Testis (tissue), 3 donors: Measurements from ENCODE around the gene DLGAP3. TPM values are rescaled to one million over a fixed set of nuclear protein-coding genes. Genes with fewer than 3 reads are reported as not detected.
A peak's percentile ranks its signal among the peaks of the same experiment; 100 is the strongest.

Experiments
- DNase-seq: peaks from one replicate; pipeline ENCODE4 v3.0.0-alpha.2; 2019
- H3K27ac ChIP-seq, 2 donors: fragments of 200-600 bp; sonication (generic); one replicate each; pipeline ENCODE4 v1.5.1; 2019
- H3K27me3 ChIP-seq: fragments of 200-600 bp; sonication (generic); one replicate; pipeline ENCODE4 v1.5.1; 2019
- H3K36me3 ChIP-seq: fragments of 200-600 bp; sonication (generic); one replicate; pipeline ENCODE4 v1.5.1; 2017; ENCODE audit warnings: low read depth; ENCODE audit errors: missing control alignments
- H3K4me1 ChIP-seq: fragments of 200-600 bp; sonication (generic); one replicate; pipeline ENCODE4 v1.5.1; 2019
- H3K4me3 ChIP-seq, 2 donors: fragments of 200-600 bp; sonication (generic); one replicate each; pipeline ENCODE4 v1.5.1; 2017 to 2019
- H3K9me3 ChIP-seq: fragments of 200-600 bp; sonication (generic); one replicate; pipeline ENCODE4 v1.5.1; 2017
- CTCF ChIP-seq, 3 experiments: fragments of 450-650 bp in 2 of 3; fragments of 200-600 bp in 1 of 3; sonication (generic) in 1 of 3; IDR thresholded peaks; one replicate each; pipeline ENCODE4 v1.5.1; 2016 to 2019; ENCODE audit warnings: antibody characterized with exemption in 3 of 3, mild to moderate bottlenecking in 2 of 3, moderate library complexity in 1 of 3
- POLR2A ChIP-seq: fragments of 450-650 bp; IDR thresholded peaks from one replicate; pipeline ENCODE4 v1.6.1; 2017; ENCODE audit warnings: antibody characterized with exemption, mild to moderate bottlenecking, moderate library complexity
- WGBS, 2 donors: methylation state at CpG; one replicate each; pipeline ENCODE4 v1.1.5; 2018; 5-methylcytosine and 5-hydroxymethylcytosine counted together
- intact Hi-C: fragments of 100-400 bp; cut with DNase I; formaldehyde crosslinking; loops from one replicate; pipeline ENCODE4 v1.15.1; 2023; ENCODE audit warnings: low total_unique reads
- polyA plus RNA-seq: library from polyadenylated mRNA; stranded (reverse); fragments of 350-450 nt; fragmentation: Illumina TruSeq; extraction: RNeasy Lipid Tissue Mini Kit (QIAGEN cat#74804); gene quantifications from one replicate; pipeline ENCODE4 v1.2.3, GENCODE V29; 2014; ENCODE audit warnings: low read depth, low replicate concordance; ENCODE audit not compliant: insufficient read depth
- total RNA-seq, 2 donors: library from RNA; depleted of rRNA; stranded (reverse); fragments of >200 nt; gene quantifications; one replicate each; pipeline ENCODE4 v1.2.3, GENCODE V29; 2016

DLGAP3 gene
- total and polyA plus RNA-seq, 3 donors from 2014 or later, result 10.6 to 22.5 (median 19.8) TPM

GRCh38 chr1:34976384-34977209 lies 47.1 kb upstream of the DLGAP3 start:
- H3K27ac ChIP-seq, result peak overlapping the region; percentile 37 to 71
- 64 to 100% methylated on average over 6 to 72 of the region's 72 CpGs for WGBS, 2 donors
- no peaks in the 10 kb centered on the region for H3K9me3 ChIP-seq
- TF ChIP-seq CTCF (IDR thresholded peaks at IDR 0.05), result no peak
- TF ChIP-seq POLR2A, result no peak
- no peak overlapping the region for H3K4me3 ChIP-seq
- H3K4me1 ChIP-seq, result peaks cover 33% of the 10 kb centered on the region
- H3K27me3 ChIP-seq, result no peaks in the 10 kb centered on the region
- intact Hi-C loops, result no loop called here
- no peak for DNase-seq
- no peaks in the 10 kb centered on the region for H3K36me3 ChIP-seq

GRCh38 chr1:34975771-34976170 lies 46.3 kb upstream of the DLGAP3 start:
- no peaks in the 10 kb centered on the region for H3K9me3 ChIP-seq
- intact Hi-C loops, result no loop called here
- no peak overlapping the region for H3K4me3 ChIP-seq
- H3K36me3 ChIP-seq, result no peaks in the 10 kb centered on the region
- no peaks in the 10 kb centered on the region for H3K27me3 ChIP-seq
- no peak for DNase-seq
- TF ChIP-seq POLR2A (no peak), CTCF (IDR thresholded peaks at IDR 0.05) (no peak)
- 56 to 60% methylated on average over 6 of the region's 6 CpGs for WGBS, 2 donors
- peaks cover 33% of the 10 kb centered on the region for H3K4me1 ChIP-seq
- peak overlapping the region; percentile 37 to 71 for H3K27ac ChIP-seq

GRCh38 chr1:34975338-34975737 lies 45.9 kb upstream of the DLGAP3 start:
- Histone ChIP-seq H3K36me3 (no peaks in the 10 kb centered on the region), H3K9me3 (no peaks in the 10 kb centered on the region), H3K4me1 (peaks cover 33% of the 10 kb centered on the region), H3K4me3 (no peak overlapping the region), H3K27ac (no peak overlapping the region), H3K27me3 (no peaks in the 10 kb centered on the region)
- intact Hi-C loops, result no loop called here
- WGBS, 2 donors, result 91 to 94% methylated on average over 3 of the region's 3 CpGs
- DNase-seq, result no peak
- TF ChIP-seq POLR2A (no peak), CTCF (IDR thresholded peaks at IDR 0.05) (no peak)

DNA sequence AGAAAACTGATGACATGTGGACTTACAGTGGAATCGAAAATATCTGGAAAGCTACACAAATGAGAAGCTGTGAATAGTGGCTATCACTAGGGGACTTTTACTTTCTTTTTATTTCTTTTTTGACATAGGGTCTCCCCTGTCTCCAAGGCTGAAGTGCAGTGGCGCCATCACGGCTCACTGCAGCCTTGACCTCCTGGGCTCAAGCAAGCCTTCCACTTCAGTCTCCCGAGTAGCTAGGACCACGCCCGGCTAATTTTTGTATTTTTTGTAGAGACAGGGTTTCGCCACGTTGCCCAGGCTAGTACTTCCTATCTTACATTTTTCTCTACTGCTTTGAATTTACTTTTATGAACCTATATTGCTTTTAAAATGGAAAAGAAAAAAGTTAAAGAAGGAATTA lies 45.2 kb upstream of the DLGAP3 start:
- no peak for DNase-seq
- 61 to 73% methylated on average over 8 of the region's 8 CpGs for WGBS, 2 donors
- H3K4me3 ChIP-seq, result no peak overlapping the region
- TF ChIP-seq CTCF (IDR thresholded peaks at IDR 0.05) (no peak), POLR2A (no peak)
- intact Hi-C loops, result no loop called here
- H3K27me3 ChIP-seq, result no peaks in the 10 kb centered on the region
- no peaks in the 10 kb centered on the region for H3K36me3 ChIP-seq
- H3K9me3 ChIP-seq, result no peaks in the 10 kb centered on the region
- no peak overlapping the region for H3K27ac ChIP-seq
- H3K4me1 ChIP-seq, result peaks cover 33% of the 10 kb centered on the region

- intact Hi-C loops, result no loop called here
- no peak overlapping the region for H3K27ac ChIP-seq
- H3K9me3 ChIP-seq, result no peaks in the 10 kb centered on the region
- no peak for DNase-seq
- WGBS, 2 donors, result 93% methylated on average over 3 of the region's 3 CpGs
- no peak overlapping the region for H3K4me3 ChIP-seq
- TF ChIP-seq CTCF (IDR thresholded peaks at IDR 0.05) (no peak), POLR2A (no peak)
- no peaks in the 10 kb centered on the region for H3K27me3 ChIP-seq
- H3K36me3 ChIP-seq, result no peaks in the 10 kb centered on the region
- peaks cover 29% of the 10 kb centered on the region for H3K4me1 ChIP-seq
These were observed 43.9 kb upstream of the DLGAP3 start for GRCh38 chr1:34973326-34973725.
